ENCODE measurements around the gene CUL1. TPM values are rescaled to one million over a fixed set of nuclear protein-coding genes. Genes with fewer than 3 reads are reported as not detected.

Gene CUL1
- polyA plus RNA-seq, 12 donors: 24.8 to 61.8 (median 53.7) TPM; not detected in 1

DNA sequence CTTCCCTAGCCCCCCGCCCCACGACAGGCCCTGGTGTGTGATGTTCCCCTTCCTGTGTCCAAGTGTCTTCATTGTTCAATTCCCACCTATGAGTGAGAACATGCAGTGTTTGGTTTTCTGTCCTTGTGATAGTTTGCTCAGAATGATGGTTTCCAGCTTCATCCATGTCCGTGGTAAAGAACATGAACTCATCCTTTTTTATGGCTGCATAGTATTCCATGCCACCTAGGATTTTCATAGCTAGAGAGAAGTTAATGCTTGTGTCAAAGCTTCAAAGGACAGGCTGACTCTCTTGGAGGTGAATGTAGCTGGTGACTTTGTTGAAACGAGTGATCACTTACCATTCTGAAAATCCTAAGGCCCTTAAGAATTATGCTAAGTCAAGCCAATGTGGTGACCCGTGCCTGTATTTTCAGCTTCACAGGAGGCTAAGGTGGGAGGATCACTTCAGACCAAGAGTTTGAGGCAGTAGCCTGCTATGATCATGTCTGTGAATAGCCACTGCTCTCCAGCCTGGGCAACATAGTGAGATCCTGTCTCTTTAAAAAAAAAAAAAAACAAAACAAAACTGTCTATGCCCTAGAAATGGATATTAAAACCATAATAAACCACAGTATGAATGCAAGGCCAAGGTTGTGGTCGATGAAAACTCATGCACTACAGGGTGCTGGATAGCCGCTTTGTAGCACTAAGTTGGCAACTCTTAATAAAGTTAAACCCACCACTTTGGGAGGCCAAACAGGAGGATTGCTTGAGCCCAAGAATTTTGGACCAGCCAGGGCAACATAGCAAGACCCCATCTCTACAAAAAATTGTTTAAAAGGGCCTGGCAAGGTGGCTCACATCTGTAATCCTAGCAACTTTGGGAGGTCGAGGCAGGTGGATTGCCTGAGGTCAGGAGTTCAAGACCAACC lies 52.0 kb downstream of the CUL1 start:
- no peak for DNase-seq

- no peak for DNase-seq
These were observed 54.5 kb downstream of the CUL1 start for GRCh38 chr7:148753224-148753623.

- DNase-seq: no peak
These were observed 56.2 kb downstream of the CUL1 start for GRCh38 chr7:148754912-148755311.

DNA sequence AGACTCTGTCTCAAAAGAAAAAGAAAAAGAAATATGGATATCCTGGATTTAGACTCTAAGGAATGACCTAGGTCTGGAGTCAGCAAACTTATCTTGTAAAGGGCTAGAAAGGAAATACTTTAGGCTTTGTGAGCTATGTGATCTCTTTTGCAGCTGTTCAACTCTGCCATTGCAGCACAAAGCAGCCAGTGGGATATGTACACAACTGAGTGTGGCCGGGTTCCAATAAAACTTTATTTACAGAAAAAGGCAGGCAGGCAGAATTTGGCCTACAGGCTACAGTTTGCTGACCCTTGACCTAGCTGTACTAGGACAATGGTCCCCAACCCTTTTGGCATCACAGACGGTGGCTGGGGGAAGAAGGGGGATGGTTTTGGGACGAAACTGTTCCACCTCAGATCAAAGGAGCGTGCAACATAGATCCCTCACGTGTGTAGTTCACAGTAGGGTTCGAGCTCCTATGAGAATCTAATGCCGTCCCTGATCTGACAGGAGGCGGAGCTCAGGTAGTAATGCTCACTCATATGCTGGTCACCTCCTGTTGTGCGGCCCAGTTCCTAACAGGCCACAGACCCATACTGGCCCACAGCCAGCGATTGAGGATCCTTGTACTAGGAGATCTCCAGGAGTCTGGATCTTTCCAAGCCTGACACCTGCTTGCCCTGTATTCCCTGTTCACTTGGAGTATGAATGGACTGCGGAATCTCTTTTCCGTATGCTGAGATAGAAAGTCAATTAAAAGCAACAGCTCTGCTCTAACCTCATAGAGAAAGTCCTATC lies 63.0 kb downstream of the CUL1 start:
- DNase-seq: no peak

DNA sequence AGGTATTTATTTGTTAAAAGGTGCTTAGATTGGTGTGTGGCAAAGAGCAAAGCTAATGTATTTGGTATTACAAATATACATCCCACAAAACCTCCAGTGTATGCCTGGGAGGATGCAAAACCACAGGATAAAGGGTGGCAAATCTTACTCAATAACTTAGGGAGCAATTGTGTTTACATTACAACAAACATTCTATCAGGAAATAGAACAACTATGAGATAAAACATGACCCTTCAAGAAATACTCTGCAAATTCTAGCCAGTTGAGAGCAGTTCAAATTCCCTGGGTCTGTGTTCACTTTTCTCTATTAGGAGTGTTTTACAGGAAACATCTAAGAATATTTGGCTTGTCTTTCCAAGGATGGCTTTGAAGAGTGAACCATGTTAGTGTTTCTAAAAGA lies 64.9 kb downstream of the CUL1 start:
- no peak for DNase-seq

DNA sequence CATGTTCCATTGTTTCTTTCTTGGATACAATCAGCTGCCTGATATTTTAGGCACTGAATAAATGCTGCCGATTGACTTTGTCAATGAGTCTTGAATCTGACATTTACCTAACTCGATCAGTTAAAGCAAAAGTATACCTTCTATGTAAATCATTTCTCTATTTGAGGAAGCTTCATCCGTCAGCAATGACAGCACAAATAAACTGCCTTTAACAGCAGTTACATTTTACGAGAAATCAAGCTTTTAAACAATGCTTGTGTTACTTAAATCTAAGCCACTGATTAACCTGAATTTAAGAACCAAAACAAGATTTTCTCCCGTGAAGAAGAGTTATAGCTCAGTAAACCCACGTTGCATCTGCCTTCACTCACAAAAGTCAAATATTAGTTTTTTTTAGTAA lies 71.3 kb downstream of the CUL1 start:
- no peak for DNase-seq

GRCh38 chr7:148772297-148773089 lies 73.8 kb downstream of the CUL1 start:
- no peak for DNase-seq

DNA sequence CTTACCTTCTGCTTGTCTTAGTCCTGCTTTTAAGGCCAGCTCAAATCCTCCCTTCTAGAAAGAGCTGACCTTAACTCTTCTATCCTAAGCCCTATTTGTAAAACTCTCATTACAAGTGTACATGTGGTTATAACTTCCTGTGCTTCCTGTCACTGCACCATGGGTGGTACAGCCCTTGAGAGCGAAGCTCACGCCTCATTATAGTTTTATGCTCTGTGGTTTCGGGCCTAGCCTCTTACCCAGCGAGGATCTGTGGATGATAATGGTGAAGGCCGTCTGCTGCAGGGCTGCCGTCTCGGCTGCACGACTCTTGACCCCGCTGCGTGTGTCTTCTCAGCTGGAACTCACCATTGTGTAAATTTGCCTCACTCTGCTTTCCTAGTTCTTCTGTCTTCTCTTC lies 74.6 kb downstream of the CUL1 start:
- DNase-seq: no peak

GRCh38 chr7:148774471-148774870 lies 75.8 kb downstream of the CUL1 start:
- no peak for DNase-seq

DNA sequence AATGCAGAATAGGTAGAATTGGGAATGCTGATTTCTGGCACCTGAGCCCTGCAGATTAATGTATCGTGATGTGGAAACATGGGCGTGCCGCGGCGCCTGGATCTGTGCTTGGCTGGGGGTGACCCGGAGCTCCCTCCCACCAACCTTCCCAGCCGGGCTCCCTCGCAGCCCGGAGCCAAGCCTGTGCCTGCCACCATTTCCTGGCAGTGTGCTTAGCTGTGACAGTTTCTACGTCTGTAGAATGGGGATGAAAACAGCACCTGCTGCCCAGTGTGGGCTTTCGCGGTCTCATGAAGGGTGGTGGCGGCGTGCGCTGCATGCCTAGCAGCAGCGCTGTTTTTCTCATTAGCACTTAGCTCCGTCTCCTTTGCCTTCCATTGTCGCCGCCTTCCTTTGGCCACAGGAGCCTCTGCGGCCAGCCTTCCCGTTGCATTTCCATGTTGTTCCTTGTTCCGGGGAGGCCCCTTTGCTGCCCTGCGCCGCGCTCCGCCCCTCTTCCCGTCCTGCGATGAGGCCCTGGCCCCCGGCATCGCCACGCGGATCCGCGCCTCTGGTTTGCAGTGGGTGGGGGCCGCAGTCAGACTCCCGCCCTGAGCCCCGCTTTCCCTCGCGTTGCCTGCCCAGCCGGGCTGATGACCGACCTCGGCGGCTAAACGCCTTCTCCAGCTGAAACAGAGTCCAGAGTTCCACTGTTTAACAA lies 84.2 kb downstream of the CUL1 start:
- DNase-seq: no peak

GRCh38 chr7:148783801-148784527 lies 85.3 kb downstream of the CUL1 start:
- no peak for DNase-seq

DNA sequence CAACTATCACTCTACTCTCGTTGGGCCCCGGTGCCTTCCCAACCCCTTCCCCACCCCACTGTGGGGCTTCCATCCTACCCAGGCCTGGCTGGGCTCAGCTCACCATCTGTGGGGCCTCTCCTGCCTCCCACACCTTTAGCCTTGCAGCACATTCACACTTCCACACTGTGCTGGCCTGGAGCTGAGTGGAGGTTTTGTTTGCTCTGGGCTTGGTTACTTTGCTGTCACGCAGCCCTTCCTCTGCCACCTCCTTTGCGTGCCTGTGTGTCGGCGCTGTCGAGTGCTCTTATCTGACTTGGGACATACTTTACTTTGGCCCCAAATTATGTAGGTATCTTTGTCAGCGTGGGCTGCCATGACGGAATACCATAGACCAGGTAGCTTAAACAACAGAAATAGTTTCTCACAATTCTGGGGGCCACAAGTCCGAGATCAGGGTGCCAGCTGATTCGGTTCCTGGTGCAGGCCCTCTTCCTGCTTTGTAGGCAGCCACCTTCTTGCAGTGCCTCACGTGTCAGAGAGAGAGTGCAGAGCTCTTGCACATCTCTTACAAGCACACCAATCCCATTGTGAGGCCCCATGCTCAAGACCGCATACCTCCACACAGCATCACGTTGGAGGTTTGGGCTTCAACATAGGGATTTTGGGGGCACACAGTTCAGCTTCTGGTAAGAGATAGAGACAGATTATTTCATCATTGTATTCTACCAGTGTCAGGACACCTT lies 89.0 kb downstream of the CUL1 start:
- no peak for DNase-seq

GRCh38 chr7:148789220-148789619 lies 90.5 kb downstream of the CUL1 start:
- no peak for DNase-seq

GRCh38 chr7:148790131-148790726 lies 91.5 kb downstream of the CUL1 start:
- no peak for DNase-seq

DNA sequence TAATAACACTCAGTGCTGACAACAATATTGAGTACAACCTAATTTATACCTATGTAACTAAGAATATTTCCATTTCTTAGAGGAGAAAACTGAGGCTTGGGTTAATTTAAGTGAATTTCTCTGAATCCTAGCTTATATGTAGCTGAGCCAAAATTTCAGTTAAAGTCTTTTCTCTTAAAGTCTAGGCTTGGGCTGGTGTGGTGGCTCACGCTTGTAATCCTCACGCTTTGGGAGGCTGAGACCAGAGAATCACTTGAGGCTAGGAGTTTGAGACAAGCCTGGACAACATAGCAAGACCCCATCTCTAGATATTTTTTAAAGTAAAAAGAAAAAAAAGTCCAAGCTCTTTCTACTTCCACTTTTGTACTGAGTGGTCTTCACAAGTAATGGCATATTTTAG lies 92.1 kb downstream of the CUL1 start:
- no peak for DNase-seq

- DNase-seq: no peak
These were observed 92.8 kb downstream of the CUL1 start for GRCh38 chr7:148791546-148791945.

- no peak for DNase-seq
These were observed 94.9 kb downstream of the CUL1 start for GRCh38 chr7:148793590-148793989.

DNA sequence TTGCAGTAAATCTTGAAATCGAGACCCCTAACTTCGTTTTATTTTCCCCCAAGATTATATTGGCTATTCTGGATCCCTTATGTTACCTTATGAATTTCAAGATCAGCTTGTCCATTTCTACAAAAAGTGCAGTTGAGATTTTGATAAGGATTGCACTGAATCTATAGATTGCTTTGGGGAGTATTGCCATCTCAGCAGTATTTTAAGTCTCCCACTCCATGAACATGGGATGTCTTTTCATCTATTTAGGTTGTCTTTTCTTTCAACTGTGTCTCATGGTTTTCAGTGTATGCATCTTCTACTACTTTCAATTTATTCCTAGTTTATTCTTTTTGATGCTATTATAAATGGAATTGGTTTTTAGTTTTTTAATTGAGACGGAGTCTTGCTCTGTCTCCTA lies 95.8 kb downstream of the CUL1 start:
- DNase-seq: no peak

GRCh38 chr7:148796841-148797240 lies 98.1 kb downstream of the CUL1 start:
- DNase-seq: no peak
